HepG2 (cell line): ENCODE results near the gene ASIC3. TPM values are rescaled to one million over a fixed set of nuclear protein-coding genes. Genes with fewer than 3 reads are reported as not detected.

ENCODE experiments used
- ASH2L ChIP-seq: fragments of 300-600, 200-600 bp; sonication (generic); IDR thresholded peaks from 2 replicates; pipeline ENCODE4 v1.7.0; 2017; ENCODE audit warnings: low read depth, mild to moderate bottlenecking, moderate library complexity, mixed read lengths, low read length; ENCODE audit not compliant: insufficient read length
- GPN1 ChIP-seq: sonication (generic); formaldehyde crosslinking; IDR thresholded peaks from 2 replicates; pipeline ENCODE4 v1.5.1; 2020; ENCODE audit warnings: missing genetic modification reagents, borderline replicate concordance
- GTF2F1 ChIP-seq: fragments of 150-350 bp; IDR thresholded peaks from 2 replicates; pipeline ENCODE4 v1.6.1; 2014; ENCODE audit warnings: low read length
- HNF4A ChIP-seq: sonication (generic); formaldehyde crosslinking; IDR thresholded peaks from 2 replicates; pipeline ENCODE4 v1.4.0; 2020; ENCODE audit warnings: missing genetic modification reagents
- KDM6A ChIP-seq: IDR thresholded peaks from 2 replicates; pipeline ENCODE4 v1.6.1; 2016; ENCODE audit warnings: low read depth
- MEF2D ChIP-seq: sonication (generic); formaldehyde crosslinking; IDR thresholded peaks from 2 replicates; pipeline ENCODE4 v1.5.1; 2020; ENCODE audit warnings: mild to moderate bottlenecking, missing genetic modification reagents
- MIER2 ChIP-seq: IDR thresholded peaks from 2 replicates; pipeline ENCODE4 v1.6.1; 2016; ENCODE audit warnings: missing biosample characterization, missing genetic modification reagents
- NR2F2 ChIP-seq: IDR thresholded peaks from 2 replicates; pipeline ENCODE4 v1.6.1; 2012; ENCODE audit warnings: low read depth, inconsistent platforms, borderline replicate concordance
- PITX1 ChIP-seq: sonication (generic); formaldehyde crosslinking; IDR thresholded peaks from 2 replicates; pipeline ENCODE4 v1.5.1; 2020; ENCODE audit warnings: mild to moderate bottlenecking, missing genetic modification reagents
- RORA ChIP-seq: sonication (generic); formaldehyde crosslinking; IDR thresholded peaks from 2 replicates; pipeline ENCODE4 v1.5.0; 2020; ENCODE audit warnings: mild to moderate bottlenecking, missing genetic modification reagents, moderate library complexity
- SUZ12 ChIP-seq: fragments of 150-350 bp; IDR thresholded peaks from 2 replicates; pipeline ENCODE4 v1.6.1; 2014; ENCODE audit warnings: low read depth, low read length
- ZFP36L2 ChIP-seq: sonication (generic); formaldehyde crosslinking; IDR thresholded peaks from 2 replicates; pipeline ENCODE4 v1.4.0; 2020; ENCODE audit warnings: missing genetic modification reagents
- ZKSCAN1 ChIP-seq: fragments of 150-350 bp; IDR thresholded peaks from 2 replicates; pipeline ENCODE4 v1.6.1; 2014; ENCODE audit warnings: low read length
- ZNF17 ChIP-seq: sonication (generic); formaldehyde crosslinking; IDR thresholded peaks from 2 replicates; pipeline ENCODE4 v1.5.0; 2020; ENCODE audit warnings: mild to moderate bottlenecking, missing genetic modification reagents
- ZNF20 ChIP-seq: sonication (generic); formaldehyde crosslinking; IDR thresholded peaks from 2 replicates; pipeline ENCODE4 v1.4.0; 2020; ENCODE audit warnings: mild to moderate bottlenecking, moderate library complexity, missing genetic modification reagents
- ZNF350 ChIP-seq: sonication (generic); formaldehyde crosslinking; IDR thresholded peaks from 2 replicates; pipeline ENCODE4 v1.4.0; 2020; ENCODE audit warnings: mild to moderate bottlenecking, low read depth, missing genetic modification reagents, borderline replicate concordance
- ZNF354B ChIP-seq: sonication (generic); formaldehyde crosslinking; IDR thresholded peaks from 2 replicates; pipeline ENCODE4 v1.8.0; 2022; ENCODE audit warnings: mild to moderate bottlenecking, missing genetic modification reagents
- ZNF678 ChIP-seq: sonication (generic); formaldehyde crosslinking; IDR thresholded peaks from 2 replicates; pipeline ENCODE4 v1.4.0; 2020; ENCODE audit warnings: mild to moderate bottlenecking, missing genetic modification reagents
- ZNF737 ChIP-seq: sonication (generic); formaldehyde crosslinking; IDR thresholded peaks from 2 replicates; pipeline ENCODE4 v1.5.0; 2020; ENCODE audit warnings: missing genetic modification reagents, mild to moderate bottlenecking, borderline replicate concordance
- ZNF75D ChIP-seq: sonication (generic); formaldehyde crosslinking; IDR thresholded peaks from 2 replicates; pipeline ENCODE4 v1.8.1; 2023; ENCODE audit warnings: missing genetic modification reagents, mild to moderate bottlenecking, borderline replicate concordance
- ZSCAN12 ChIP-seq: sonication (generic); formaldehyde crosslinking; IDR thresholded peaks from 2 replicates; pipeline ENCODE4 v1.9.0; 2021; ENCODE audit warnings: mild to moderate bottlenecking, missing genetic modification reagents
- ZSCAN30 ChIP-seq: sonication (generic); formaldehyde crosslinking; IDR thresholded peaks from 2 replicates; pipeline ENCODE4 v1.5.0; 2020; ENCODE audit warnings: mild to moderate bottlenecking, missing genetic modification reagents
- polyA plus RNA-seq, 8 experiments: library from polyadenylated mRNA; depleted of rRNA in 3 of 8; stranded (reverse) in 7 of 8; unstranded in 1 of 8; fragments of >200 nt; fragmentation: Illumina TruSeq in 4 of 8; extraction: Trizol in 4 of 8; gene quantifications; 2 replicates each; pipeline versions ENCODE4 v1.2.1 to v1.2.3, GENCODE V29; 2011 to 2016; ENCODE audit warnings: low read depth in 4 of 8, missing spikeins in 1 of 8, mixed read lengths in 1 of 8; ENCODE audit not compliant: insufficient read depth in 1 of 8
- total RNA-seq, 5 experiments: library from RNA; depleted of rRNA; stranded (reverse); fragments of >200 nt; fragmentation: Illumina TruSeq; extraction: Trizol; gene quantifications; 2 replicates each; pipeline ENCODE4 v1.2.3, GENCODE V29; 2016; ENCODE audit warnings: low read depth in 1 of 5
- TF ChIP-seq, protein P1 (sequence below): sonication (generic); formaldehyde crosslinking; IDR thresholded peaks from 2 replicates; pipeline ENCODE4 v1.4.0; 2020; ENCODE audit warnings: missing genetic modification reagents, borderline replicate concordance
- TF ChIP-seq, protein P2 (sequence below): fragments of 450-650 bp; IDR thresholded peaks from 2 replicates; pipeline ENCODE4 v1.6.1; 2017; ENCODE audit warnings: mild to moderate bottlenecking

The ASIC3 gene
- total and polyA plus RNA-seq, 2 of the 13 experiments (the other 11 are each of a cell fraction or from before 2014, with no cell fraction given), result 0.51 TPM; not detected in 1

DNA sequence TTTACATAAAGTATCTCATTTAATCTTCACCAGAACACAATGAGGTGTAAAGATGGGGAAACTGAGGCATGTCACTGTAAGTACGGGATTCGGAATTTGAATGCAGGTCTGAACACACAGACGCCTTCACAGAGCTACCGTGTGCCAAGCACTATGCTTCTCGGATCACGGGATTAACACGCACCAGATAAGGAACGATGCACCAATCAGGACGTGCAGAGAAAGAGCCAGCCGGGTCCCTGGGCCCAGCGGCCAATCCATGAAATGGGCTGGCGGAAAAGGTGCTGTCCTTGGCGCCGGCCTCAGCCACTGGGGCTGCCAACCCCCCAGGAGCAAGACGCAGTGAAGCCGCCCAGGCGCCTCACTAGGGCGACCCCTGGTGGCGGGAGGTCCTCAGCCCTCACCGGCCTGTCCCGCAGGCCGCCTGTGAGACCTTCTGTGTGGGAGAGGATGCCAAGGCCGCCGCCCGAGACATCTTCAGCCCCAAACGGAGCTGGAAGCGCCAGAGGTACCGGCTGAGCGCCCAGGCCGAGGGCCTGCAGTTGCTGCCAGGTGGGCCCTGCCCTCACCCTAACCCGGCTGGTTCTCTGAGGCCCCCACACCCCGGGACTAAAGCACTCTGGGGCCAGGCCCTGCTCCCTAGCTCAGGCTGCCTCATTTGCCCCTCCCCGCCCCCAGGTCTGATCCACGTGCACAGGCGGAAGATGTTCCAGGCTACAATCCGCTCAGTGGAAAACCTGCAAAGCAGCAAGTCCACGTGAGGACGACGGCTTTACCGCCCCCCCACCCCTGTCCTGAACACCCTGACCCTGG, 39.6 kb upstream of the ASIC3 start (continued):
- no peak for TF ChIP-seq ZKSCAN1
- TF ChIP-seq ZFP36L2, result no peak; the same call in 1 of the 2 replicates
- TF ChIP-seq ZNF678 (CRISPR knock-in tag), result no peak
- TF ChIP-seq, protein P1, sequence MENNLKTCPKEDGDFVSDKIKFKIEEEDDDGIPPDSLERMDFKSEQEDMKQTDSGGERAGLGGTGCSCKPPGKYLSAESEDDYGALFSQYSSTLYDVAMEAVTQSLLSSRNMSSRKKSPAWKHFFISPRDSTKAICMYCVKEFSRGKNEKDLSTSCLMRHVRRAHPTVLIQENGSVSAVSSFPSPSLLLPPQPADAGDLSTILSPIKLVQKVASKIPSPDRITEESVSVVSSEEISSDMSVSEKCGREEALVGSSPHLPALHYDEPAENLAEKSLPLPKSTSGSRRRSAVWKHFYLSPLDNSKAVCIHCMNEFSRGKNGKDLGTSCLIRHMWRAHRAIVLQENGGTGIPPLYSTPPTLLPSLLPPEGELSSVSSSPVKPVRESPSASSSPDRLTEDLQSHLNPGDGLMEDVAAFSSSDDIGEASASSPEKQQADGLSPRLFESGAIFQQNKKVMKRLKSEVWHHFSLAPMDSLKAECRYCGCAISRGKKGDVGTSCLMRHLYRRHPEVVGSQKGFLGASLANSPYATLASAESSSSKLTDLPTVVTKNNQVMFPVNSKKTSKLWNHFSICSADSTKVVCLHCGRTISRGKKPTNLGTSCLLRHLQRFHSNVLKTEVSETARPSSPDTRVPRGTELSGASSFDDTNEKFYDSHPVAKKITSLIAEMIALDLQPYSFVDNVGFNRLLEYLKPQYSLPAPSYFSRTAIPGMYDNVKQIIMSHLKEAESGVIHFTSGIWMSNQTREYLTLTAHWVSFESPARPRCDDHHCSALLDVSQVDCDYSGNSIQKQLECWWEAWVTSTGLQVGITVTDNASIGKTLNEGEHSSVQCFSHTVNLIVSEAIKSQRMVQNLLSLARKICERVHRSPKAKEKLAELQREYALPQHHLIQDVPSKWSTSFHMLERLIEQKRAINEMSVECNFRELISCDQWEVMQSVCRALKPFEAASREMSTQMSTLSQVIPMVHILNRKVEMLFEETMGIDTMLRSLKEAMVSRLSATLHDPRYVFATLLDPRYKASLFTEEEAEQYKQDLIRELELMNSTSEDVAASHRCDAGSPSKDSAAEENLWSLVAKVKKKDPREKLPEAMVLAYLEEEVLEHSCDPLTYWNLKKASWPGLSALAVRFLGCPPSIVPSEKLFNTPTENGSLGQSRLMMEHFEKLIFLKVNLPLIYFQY (CRISPR knock-in tag), result no peak
- no peak for TF ChIP-seq ZNF75D (CRISPR knock-in tag)
- TF ChIP-seq ZNF737 (CRISPR knock-in tag), result no peak
- no peak for TF ChIP-seq ZNF354B
- TF ChIP-seq ZNF20 (CRISPR knock-in tag), result no peak
- TF ChIP-seq RORA, result no peak
- no peak for TF ChIP-seq ZSCAN30 (CRISPR knock-in tag)
- no peak for TF ChIP-seq SUZ12
- no peak for TF ChIP-seq KDM6A (CRISPR knock-in tag)
- TF ChIP-seq ZNF17 (CRISPR knock-in tag), result no peak
- TF ChIP-seq MIER2, result peak; percentile 52; the same call in 1 of the 2 replicates
- peak; percentile 16; the same call in 1 of the 2 replicates for TF ChIP-seq HNF4A (CRISPR knock-in tag)
- TF ChIP-seq NR2F2, result no peak
- TF ChIP-seq MEF2D, result no peak; the same call in 1 of the 2 replicates
- TF ChIP-seq ASH2L, result no peak
- TF ChIP-seq ZNF350 (CRISPR knock-in tag), result no peak
- no peak for TF ChIP-seq ZSCAN12 (CRISPR knock-in tag)
- TF ChIP-seq GPN1 (CRISPR knock-in tag), result no peak
- TF ChIP-seq, protein P2, sequence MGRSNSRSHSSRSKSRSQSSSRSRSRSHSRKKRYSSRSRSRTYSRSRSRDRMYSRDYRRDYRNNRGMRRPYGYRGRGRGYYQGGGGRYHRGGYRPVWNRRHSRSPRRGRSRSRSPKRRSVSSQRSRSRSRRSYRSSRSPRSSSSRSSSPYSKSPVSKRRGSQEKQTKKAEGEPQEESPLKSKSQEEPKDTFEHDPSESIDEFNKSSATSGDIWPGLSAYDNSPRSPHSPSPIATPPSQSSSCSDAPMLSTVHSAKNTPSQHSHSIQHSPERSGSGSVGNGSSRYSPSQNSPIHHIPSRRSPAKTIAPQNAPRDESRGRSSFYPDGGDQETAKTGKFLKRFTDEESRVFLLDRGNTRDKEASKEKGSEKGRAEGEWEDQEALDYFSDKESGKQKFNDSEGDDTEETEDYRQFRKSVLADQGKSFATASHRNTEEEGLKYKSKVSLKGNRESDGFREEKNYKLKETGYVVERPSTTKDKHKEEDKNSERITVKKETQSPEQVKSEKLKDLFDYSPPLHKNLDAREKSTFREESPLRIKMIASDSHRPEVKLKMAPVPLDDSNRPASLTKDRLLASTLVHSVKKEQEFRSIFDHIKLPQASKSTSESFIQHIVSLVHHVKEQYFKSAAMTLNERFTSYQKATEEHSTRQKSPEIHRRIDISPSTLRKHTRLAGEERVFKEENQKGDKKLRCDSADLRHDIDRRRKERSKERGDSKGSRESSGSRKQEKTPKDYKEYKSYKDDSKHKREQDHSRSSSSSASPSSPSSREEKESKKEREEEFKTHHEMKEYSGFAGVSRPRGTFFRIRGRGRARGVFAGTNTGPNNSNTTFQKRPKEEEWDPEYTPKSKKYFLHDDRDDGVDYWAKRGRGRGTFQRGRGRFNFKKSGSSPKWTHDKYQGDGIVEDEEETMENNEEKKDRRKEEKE, result no peak
- TF ChIP-seq GTF2F1, result no peak
- peak; percentile 34; the same call in 1 of the 2 replicates for TF ChIP-seq PITX1 (CRISPR knock-in tag)
